ENCODE data around the gene JADE1. TPM values are rescaled to one million over a fixed set of nuclear protein-coding genes. Genes with fewer than 3 reads are reported as not detected.

The JADE1 gene
- total RNA-seq, 1 experiment from 2014 or later, result 30.2 TPM

DNA sequence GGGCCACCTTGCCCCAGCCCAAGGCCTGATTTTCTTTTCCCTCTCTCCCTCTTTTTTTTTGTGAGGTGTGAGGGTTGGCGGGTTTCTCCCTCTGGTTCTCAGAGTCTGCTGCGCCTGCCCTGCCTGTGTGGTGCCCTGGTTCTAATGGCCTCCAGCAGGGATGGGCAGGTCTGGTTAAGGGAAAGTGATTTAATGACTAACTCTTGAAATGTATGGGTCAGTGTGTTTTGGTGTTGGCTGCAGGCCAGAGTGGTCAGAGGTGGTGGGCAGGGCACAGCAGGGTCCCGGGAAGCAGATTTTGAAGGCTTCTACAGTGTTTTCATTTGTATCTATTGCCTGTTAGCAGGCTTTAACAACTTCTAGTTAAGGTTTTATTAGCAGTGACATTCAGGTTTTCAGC is 39.0 kb downstream of the JADE1 start:
- ChIA-PET POLR2A (no interaction called here), CTCF (no interaction called here)
- Mint-ChIP-seq H3K9me3 (ENCODE audit: unreplicated experiment) (no peaks in the 10 kb centered on the region), H3K27ac (ENCODE audit: unreplicated experiment) (no peak overlapping the region), H3K27me3 (ENCODE audit: insufficient read depth, unreplicated experiment) (no peaks in the 10 kb centered on the region), H3K36me3 (ENCODE audit: insufficient read depth, unreplicated experiment) (peaks cover 97% of the 10 kb centered on the region), H3K4me1 (ENCODE audit: low read depth, unreplicated experiment) (no peaks in the 10 kb centered on the region), H3K4me3 (ENCODE audit: unreplicated experiment) (no peak overlapping the region)
- H3K9me3 ChIP-seq, result no peaks in the 10 kb centered on the region
- intact Hi-C loops (cut with micrococcal nuclease; ENCODE audit: unreplicated experiment), result no loop called here
- no peak overlapping the region for H3K4me3 ChIP-seq (ENCODE audit: low read depth, low read length)
- H3K36me3 ChIP-seq (ENCODE audit: control insufficient read depth, insufficient read depth, low read length), result peaks cover 1% of the 10 kb centered on the region; the same call in 1 of the 2 replicates
- no peak for DNase-seq
- TF ChIP-seq, protein P1, sequence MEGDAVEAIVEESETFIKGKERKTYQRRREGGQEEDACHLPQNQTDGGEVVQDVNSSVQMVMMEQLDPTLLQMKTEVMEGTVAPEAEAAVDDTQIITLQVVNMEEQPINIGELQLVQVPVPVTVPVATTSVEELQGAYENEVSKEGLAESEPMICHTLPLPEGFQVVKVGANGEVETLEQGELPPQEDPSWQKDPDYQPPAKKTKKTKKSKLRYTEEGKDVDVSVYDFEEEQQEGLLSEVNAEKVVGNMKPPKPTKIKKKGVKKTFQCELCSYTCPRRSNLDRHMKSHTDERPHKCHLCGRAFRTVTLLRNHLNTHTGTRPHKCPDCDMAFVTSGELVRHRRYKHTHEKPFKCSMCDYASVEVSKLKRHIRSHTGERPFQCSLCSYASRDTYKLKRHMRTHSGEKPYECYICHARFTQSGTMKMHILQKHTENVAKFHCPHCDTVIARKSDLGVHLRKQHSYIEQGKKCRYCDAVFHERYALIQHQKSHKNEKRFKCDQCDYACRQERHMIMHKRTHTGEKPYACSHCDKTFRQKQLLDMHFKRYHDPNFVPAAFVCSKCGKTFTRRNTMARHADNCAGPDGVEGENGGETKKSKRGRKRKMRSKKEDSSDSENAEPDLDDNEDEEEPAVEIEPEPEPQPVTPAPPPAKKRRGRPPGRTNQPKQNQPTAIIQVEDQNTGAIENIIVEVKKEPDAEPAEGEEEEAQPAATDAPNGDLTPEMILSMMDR (IDR thresholded peaks at IDR 0.05; ENCODE audit: insufficient read depth in 1 of 2, low read depth in 1 of 2, low read length in 1 of 2, severe bottlenecking in 1 of 2, unreplicated experiment in 1 of 2), result no peak
- no peaks in the 10 kb centered on the region for H3K27me3 ChIP-seq (replicated peaks; ENCODE audit: control insufficient read depth, insufficient read depth, low read length)
- no TSS peak for BruUV-seq (replicated peaks)
- H3K4me1 ChIP-seq, result no peaks in the 10 kb centered on the region

DNA sequence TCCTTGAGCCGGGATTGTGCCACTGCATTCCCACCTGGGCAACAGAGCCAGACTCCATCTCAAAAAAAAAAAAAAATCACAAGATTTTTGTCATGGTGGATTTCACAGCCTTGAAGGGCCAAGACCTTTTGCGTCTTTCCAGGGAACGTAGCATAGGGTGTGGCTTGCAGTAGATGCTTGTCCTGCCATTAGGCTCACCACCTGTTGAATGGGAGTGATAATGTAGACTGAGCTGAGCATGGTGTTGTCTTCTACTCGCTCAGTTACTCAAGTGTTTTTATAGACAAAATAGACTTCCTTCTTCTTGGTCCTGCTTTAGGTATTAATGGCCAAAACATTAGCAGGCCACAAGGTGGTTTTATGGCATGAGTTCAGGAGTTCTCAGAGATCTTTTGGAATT is 40.8 kb downstream of the JADE1 start:
- H3K27ac Mint-ChIP-seq (ENCODE audit: unreplicated experiment), result no peak overlapping the region
- intact Hi-C loops (cut with micrococcal nuclease; ENCODE audit: unreplicated experiment), result no loop called here
- TF ChIP-seq, protein P1 (IDR thresholded peaks at IDR 0.05; ENCODE audit: insufficient read depth in 1 of 2, low read depth in 1 of 2, low read length in 1 of 2, severe bottlenecking in 1 of 2, unreplicated experiment in 1 of 2), result no peak
- DNase-seq, result no peak
- ChIA-PET CTCF (no interaction called here), POLR2A (no interaction called here)
- no TSS peak for BruUV-seq (replicated peaks)
- H3K36me3 Mint-ChIP-seq (ENCODE audit: insufficient read depth, unreplicated experiment), result peaks cover 100% of the 10 kb centered on the region
- no peaks in the 10 kb centered on the region; the same call in 1 of the 2 replicates for H3K36me3 ChIP-seq (ENCODE audit: control insufficient read depth, insufficient read depth, low read length)
- no peaks in the 10 kb centered on the region for H3K4me1 ChIP-seq
- H3K4me3 ChIP-seq (ENCODE audit: low read depth, low read length), result no peak overlapping the region
- H3K4me1 Mint-ChIP-seq (ENCODE audit: low read depth, unreplicated experiment), result no peaks in the 10 kb centered on the region
- H3K9me3 ChIP-seq, result no peaks in the 10 kb centered on the region
- H3K4me3 Mint-ChIP-seq (ENCODE audit: unreplicated experiment), result no peak overlapping the region
- H3K27me3 Mint-ChIP-seq (ENCODE audit: insufficient read depth, unreplicated experiment), result no peaks in the 10 kb centered on the region
- H3K27me3 ChIP-seq (replicated peaks; ENCODE audit: control insufficient read depth, insufficient read depth, low read length), result no peaks in the 10 kb centered on the region
- no peaks in the 10 kb centered on the region for H3K9me3 Mint-ChIP-seq (ENCODE audit: unreplicated experiment)

GRCh38 chr4:128853741-128854140 is 44.2 kb downstream of the JADE1 start:
- Histone ChIP-seq H3K9me3 (no peaks in the 10 kb centered on the region), H3K36me3 (ENCODE audit: control insufficient read depth, insufficient read depth, low read length) (no peaks in the 10 kb centered on the region), H3K4me1 (no peaks in the 10 kb centered on the region), H3K4me3 (ENCODE audit: low read depth, low read length) (no peak overlapping the region), H3K27me3 (replicated peaks; ENCODE audit: control insufficient read depth, insufficient read depth, low read length) (no peaks in the 10 kb centered on the region)
- H3K27me3 Mint-ChIP-seq (ENCODE audit: insufficient read depth, unreplicated experiment), result no peaks in the 10 kb centered on the region
- H3K36me3 Mint-ChIP-seq (ENCODE audit: insufficient read depth, unreplicated experiment), result peaks cover 95% of the 10 kb centered on the region
- TF ChIP-seq, protein P1 (IDR thresholded peaks at IDR 0.05; ENCODE audit: insufficient read depth in 1 of 2, low read depth in 1 of 2, low read length in 1 of 2, severe bottlenecking in 1 of 2, unreplicated experiment in 1 of 2), result no peak
- intact Hi-C loops (cut with micrococcal nuclease; ENCODE audit: unreplicated experiment), result no loop called here
- H3K4me1 Mint-ChIP-seq (ENCODE audit: low read depth, unreplicated experiment), result no peaks in the 10 kb centered on the region
- no peak overlapping the region for H3K4me3 Mint-ChIP-seq (ENCODE audit: unreplicated experiment)
- no peaks in the 10 kb centered on the region for H3K9me3 Mint-ChIP-seq (ENCODE audit: unreplicated experiment)
- POLR2A ChIA-PET, result no interaction called here
- BruUV-seq (replicated peaks), result no TSS peak
- H3K27ac Mint-ChIP-seq (ENCODE audit: unreplicated experiment), result no peak overlapping the region
- CTCF ChIA-PET, result no interaction called here
- no peak for DNase-seq
